IPS-15b (cell line): ENCODE data around the gene ANK2.

ENCODE experiments used
- H3K27me3 ChIP-seq: one replicate; pipeline ENCODE4 v1.6.1; 2013; ENCODE audit warnings: low read length; ENCODE audit not compliant: control insufficient read depth, insufficient read depth
- H3K36me3 ChIP-seq: one replicate; pipeline ENCODE4 v1.6.1; 2013; ENCODE audit warnings: low read length; ENCODE audit not compliant: control insufficient read depth, insufficient read depth
- H3K4me1 ChIP-seq: one replicate; pipeline ENCODE4 v1.6.1; 2013; ENCODE audit warnings: mild to moderate bottlenecking, low read length; ENCODE audit not compliant: control insufficient read depth, insufficient read depth
- H3K4me3 ChIP-seq: one replicate; pipeline ENCODE4 v1.5.1; 2013; ENCODE audit warnings: low read depth, low read length
- H3K9ac ChIP-seq: one replicate; pipeline ENCODE4 v1.6.1; 2013; ENCODE audit warnings: low read depth, mild to moderate bottlenecking, low read length
- H3K9me3 ChIP-seq: one replicate; pipeline ENCODE4 v1.6.1; 2013; ENCODE audit warnings: mild to moderate bottlenecking, low read length; ENCODE audit not compliant: control insufficient read depth, insufficient read depth

The ANK2 gene

GRCh38 chr4:113020966-113021365 is 28.5 kb upstream of the ANK2 start:
- Histone ChIP-seq H3K9me3 (no peaks in the 10 kb centered on the region), H3K4me3 (no peak overlapping the region), H3K27me3 (no peaks in the 10 kb centered on the region), H3K9ac (no peak overlapping the region), H3K4me1 (no peaks in the 10 kb centered on the region), H3K36me3 (no peaks in the 10 kb centered on the region)

GRCh38 chr4:113024388-113024787 is 25.1 kb upstream of the ANK2 start:
- no peaks in the 10 kb centered on the region for H3K4me1 ChIP-seq
- no peaks in the 10 kb centered on the region for H3K36me3 ChIP-seq
- H3K27me3 ChIP-seq: no peaks in the 10 kb centered on the region
- no peaks in the 10 kb centered on the region for H3K9me3 ChIP-seq
- H3K4me3 ChIP-seq: no peak overlapping the region
- H3K9ac ChIP-seq: no peak overlapping the region

- Histone ChIP-seq H3K4me1 (no peaks in the 10 kb centered on the region), H3K9ac (no peak overlapping the region), H3K36me3 (no peaks in the 10 kb centered on the region), H3K27me3 (no peaks in the 10 kb centered on the region), H3K9me3 (no peaks in the 10 kb centered on the region), H3K4me3 (no peak overlapping the region)
Observed at GRCh38 chr4:113025416-113025815, 24.0 kb upstream of the ANK2 start.

GRCh38 chr4:113026556-113026955 is 22.9 kb upstream of the ANK2 start:
- Histone ChIP-seq H3K4me3 (no peak overlapping the region), H3K36me3 (no peaks in the 10 kb centered on the region), H3K4me1 (no peaks in the 10 kb centered on the region), H3K9me3 (no peaks in the 10 kb centered on the region), H3K9ac (no peak overlapping the region), H3K27me3 (no peaks in the 10 kb centered on the region)

GRCh38 chr4:113028074-113028473 is 21.4 kb upstream of the ANK2 start:
- no peak overlapping the region for H3K9ac ChIP-seq
- H3K36me3 ChIP-seq: no peaks in the 10 kb centered on the region
- H3K9me3 ChIP-seq: no peaks in the 10 kb centered on the region
- no peak overlapping the region for H3K4me3 ChIP-seq
- no peaks in the 10 kb centered on the region for H3K27me3 ChIP-seq
- H3K4me1 ChIP-seq: peaks cover 2% of the 10 kb centered on the region

GRCh38 chr4:113031212-113031611 is 18.2 kb upstream of the ANK2 start:
- no peak overlapping the region for H3K4me3 ChIP-seq
- no peaks in the 10 kb centered on the region for H3K27me3 ChIP-seq
- no peaks in the 10 kb centered on the region for H3K36me3 ChIP-seq
- H3K4me1 ChIP-seq: peaks cover 2% of the 10 kb centered on the region
- no peaks in the 10 kb centered on the region for H3K9me3 ChIP-seq
- H3K9ac ChIP-seq: no peak overlapping the region

- H3K36me3 ChIP-seq: no peaks in the 10 kb centered on the region
- H3K4me1 ChIP-seq: no peaks in the 10 kb centered on the region
- no peaks in the 10 kb centered on the region for H3K9me3 ChIP-seq
- H3K4me3 ChIP-seq: no peak overlapping the region
- H3K27me3 ChIP-seq: no peaks in the 10 kb centered on the region
- H3K9ac ChIP-seq: no peak overlapping the region
Observed at GRCh38 chr4:113040793-113041192, 8.7 kb upstream of the ANK2 start.

- no peak overlapping the region for H3K9ac ChIP-seq
- no peaks in the 10 kb centered on the region for H3K4me1 ChIP-seq
- H3K9me3 ChIP-seq: no peaks in the 10 kb centered on the region
Observed at GRCh38 chr4:113042502-113042901, 7.0 kb upstream of the ANK2 start.

GRCh38 chr4:113043591-113043990 is 5.9 kb upstream of the ANK2 start:
- H3K27me3 ChIP-seq: no peaks in the 10 kb centered on the region
- no peaks in the 10 kb centered on the region for H3K36me3 ChIP-seq
- no peaks in the 10 kb centered on the region for H3K4me1 ChIP-seq
- no peaks in the 10 kb centered on the region for H3K9me3 ChIP-seq
- H3K4me3 ChIP-seq: no peak overlapping the region
- H3K9ac ChIP-seq: no peak overlapping the region

More at GRCh38 chr4:113042502-113042901, 7.0 kb upstream of the ANK2 start:
- no peaks in the 10 kb centered on the region for H3K36me3 ChIP-seq
- H3K4me3 ChIP-seq: no peak overlapping the region
- no peaks in the 10 kb centered on the region for H3K27me3 ChIP-seq

- Histone ChIP-seq H3K4me1 (peaks cover 18% of the 10 kb centered on the region), H3K4me3 (peak overlapping the region; percentile 39), H3K9me3 (no peaks in the 10 kb centered on the region), H3K9ac (no peak overlapping the region), H3K36me3 (no peaks in the 10 kb centered on the region), H3K27me3 (no peaks in the 10 kb centered on the region)
Observed at GRCh38 chr4:113050371-113050755, 910 bp downstream of the ANK2 start.

GRCh38 chr4:113050837-113051236 is 1.4 kb downstream of the ANK2 start:
- Histone ChIP-seq H3K9ac (peak overlapping the region; percentile 18), H3K9me3 (no peaks in the 10 kb centered on the region), H3K4me3 (no peak overlapping the region), H3K4me1 (peaks cover 18% of the 10 kb centered on the region), H3K27me3 (no peaks in the 10 kb centered on the region), H3K36me3 (no peaks in the 10 kb centered on the region)

- Histone ChIP-seq H3K27me3 (no peaks in the 10 kb centered on the region), H3K9ac (no peak overlapping the region), H3K36me3 (no peaks in the 10 kb centered on the region), H3K4me1 (peaks cover 18% of the 10 kb centered on the region), H3K4me3 (no peak overlapping the region), H3K9me3 (no peaks in the 10 kb centered on the region)
Observed at GRCh38 chr4:113051361-113051760, 1.9 kb downstream of the ANK2 start.
